ENCODE measurements around the gene CHGA.

Gene CHGA

DNA sequence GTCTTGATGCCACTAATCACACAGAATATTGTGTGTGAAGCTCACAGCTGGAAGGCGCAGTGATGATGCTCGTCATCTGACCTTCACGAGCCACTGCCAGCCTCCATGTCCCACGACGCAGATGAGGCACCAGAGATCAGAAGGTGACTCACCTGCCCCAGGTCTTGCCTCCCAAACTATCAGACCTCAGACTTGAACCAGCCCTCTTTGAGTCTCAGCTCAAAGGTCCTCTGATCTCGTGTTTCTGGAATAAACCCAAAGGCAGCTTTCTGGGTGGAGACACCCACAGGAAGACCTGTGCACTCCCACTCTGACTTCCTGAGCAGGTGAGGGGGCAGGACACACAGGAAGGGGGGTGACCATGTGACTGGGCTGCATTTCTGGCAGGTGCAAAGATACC lies 19.6 kb upstream of the CHGA start:
- no peak for DNase-seq

GRCh38 chr14:92905667-92906066 lies 17.3 kb upstream of the CHGA start:
- DNase-seq, result no peak

DNA sequence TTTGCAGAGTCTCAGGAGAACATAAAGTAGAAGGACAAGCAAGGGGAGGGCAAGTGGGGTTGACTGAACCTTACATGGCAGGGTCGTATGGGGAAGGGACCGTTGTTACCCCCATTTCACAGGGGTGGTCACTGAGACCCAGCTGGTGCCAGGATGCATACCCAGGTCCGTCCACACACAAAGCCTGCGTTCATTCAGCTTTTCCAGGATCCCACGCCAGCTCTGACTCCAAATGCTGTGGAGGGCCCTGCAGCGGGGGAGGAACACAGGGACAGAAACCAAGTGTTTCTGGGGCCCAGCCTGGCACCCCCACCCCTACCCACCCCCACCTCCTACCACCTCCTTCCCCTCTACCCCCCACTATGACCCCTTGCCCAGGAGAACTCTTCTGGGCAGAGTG lies 16.5 kb upstream of the CHGA start:
- DNase-seq, result no peak

GRCh38 chr14:92906823-92907222 lies 16.1 kb upstream of the CHGA start:
- DNase-seq, result no peak

- DNase-seq, result no peak
Observed at GRCh38 chr14:92907316-92907911, 15.5 kb upstream of the CHGA start.

DNA sequence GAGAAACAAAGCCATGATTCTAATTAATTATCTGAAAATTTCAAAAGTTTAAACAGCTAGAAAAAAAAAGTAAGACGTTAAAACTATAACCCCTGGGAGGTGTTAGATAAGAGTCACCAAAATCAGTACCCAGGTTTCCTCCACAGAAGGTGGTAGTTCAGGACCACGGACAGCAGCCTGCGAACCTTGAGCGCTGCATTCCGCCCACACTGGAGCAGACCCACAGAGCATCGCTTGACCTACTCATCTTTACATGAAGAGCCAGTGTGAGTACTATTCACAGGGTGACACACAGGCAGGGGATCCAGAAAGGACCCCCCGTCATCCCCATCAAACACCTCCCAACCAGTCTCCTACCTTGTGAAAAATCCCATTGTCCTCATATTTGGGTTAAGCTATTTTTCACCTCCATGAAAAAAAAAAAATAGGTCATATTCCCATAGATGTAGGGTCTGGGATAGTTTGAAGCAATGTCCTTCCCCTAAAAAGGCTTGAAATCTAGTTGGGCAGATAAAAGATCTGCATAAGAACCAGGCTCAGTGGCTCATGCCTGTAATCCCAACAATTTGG lies 8.8 kb upstream of the CHGA start:
- DNase-seq, result peak; percentile 36

DNA sequence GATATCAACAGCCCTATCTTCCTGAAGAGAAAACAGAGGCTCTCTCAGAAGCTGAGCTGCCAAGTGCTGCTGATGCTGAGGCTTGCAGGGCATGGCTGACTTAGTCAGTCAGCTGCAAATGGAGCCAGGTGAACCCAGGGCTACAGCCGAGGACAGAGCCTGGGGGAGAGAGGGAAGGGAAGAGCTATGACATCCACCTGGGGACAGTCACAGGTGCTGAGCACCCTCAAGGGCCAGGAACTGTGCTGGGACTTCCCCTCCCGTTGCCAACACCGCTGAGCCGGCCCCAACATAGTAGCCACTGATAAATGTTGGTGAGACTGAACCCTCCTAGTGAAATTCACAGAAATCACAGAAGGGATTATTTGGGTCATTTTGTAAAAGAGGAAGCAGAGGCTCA lies 6.7 kb upstream of the CHGA start:
- DNase-seq, result no peak

DNA sequence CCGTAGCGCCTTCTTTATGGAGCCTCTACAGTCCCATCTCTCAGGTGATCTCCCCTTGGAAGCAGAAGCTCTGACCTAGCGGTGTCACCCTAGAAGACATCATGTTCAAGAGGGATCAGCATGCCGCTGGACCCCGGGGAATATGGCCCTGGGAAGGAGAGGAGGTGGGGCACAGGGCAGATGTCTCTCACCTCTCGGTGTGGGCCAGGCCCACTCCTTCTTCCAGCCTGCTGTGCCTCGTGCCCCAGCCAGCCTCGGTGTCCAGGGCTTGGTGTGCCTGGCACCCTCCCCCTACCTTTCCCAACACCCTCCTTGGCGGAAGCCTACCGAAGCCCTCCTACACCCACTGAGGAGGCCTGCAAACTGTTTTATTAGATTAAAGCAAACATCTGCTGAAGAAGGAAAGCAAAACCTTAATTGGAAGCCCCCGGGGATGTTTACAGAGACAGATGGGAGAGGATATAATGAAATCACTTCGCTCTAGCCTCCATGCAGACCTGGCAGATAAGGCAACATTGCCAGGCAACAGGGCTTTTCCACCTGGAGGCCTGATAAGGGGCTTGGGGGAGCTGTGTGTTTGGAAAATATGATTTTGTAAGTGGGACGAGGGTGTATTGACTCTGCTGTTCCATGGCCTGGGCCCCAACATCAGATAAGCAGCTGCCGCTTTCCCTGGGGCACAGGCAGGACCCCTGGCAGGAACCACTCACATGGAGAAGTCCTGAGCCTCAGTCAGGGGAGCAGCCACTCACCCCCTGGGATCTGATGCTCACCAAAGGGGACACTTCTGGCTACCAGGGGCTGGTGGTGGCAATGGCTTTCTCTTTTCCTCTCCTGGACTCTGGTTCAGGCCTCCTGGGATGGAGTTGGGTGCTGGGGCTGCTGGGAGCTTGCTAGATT lies 5.7 kb upstream of the CHGA start:
- DNase-seq, result no peak

DNA sequence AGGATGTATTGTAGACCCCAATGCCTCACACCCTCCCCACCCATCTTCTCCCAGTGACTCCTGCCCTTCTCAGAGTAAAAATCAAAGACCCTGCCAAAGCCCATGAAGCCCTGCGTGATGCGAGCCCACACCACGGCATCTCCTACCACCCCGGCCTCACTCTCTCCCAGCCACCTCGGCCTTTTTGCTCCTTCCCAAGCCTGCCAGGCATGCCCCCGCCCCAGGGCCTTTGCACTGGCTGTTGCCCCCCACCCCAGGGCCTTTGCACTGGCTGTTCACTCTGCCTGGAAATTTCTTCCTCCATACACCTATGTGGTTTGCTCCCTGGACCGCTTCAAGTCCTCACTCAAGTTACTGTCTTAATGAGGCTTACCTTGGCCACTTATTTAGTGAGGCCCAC lies 5.0 kb upstream of the CHGA start:
- DNase-seq, result no peak

GRCh38 chr14:92920001-92920400 lies 2.9 kb upstream of the CHGA start:
- DNase-seq, result no peak

- DNase-seq, result no peak
Observed at GRCh38 chr14:92922155-92922735, 705 bp upstream of the CHGA start.

DNA sequence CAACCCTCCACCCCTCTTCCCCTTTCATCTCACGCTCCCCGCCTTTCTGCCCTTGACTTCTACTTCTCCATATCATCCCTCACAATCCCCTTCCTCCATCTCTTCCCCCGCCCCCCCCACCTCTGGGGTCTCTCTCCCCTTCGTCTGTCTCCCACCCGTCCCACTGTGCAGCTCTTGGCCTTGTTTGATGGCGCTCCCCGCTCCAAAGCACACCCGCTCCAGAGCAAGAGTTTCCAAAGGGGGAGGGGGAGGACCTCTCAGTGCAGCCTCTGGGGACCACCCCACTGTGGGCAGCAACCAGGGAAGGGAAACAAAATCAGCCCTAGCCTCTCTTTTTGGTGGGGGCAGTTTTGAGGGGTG lies 774 bp downstream of the CHGA start:
- no peak for DNase-seq

GRCh38 chr14:92924247-92924646 lies 1.3 kb downstream of the CHGA start:
- no peak for DNase-seq

- no peak for DNase-seq
Observed at GRCh38 chr14:92925446-92925845, 2.5 kb downstream of the CHGA start.

- DNase-seq, result no peak
Observed at GRCh38 chr14:92926180-92926845, 3.4 kb downstream of the CHGA start.

- DNase-seq, result no peak
Observed at GRCh38 chr14:92926931-92927330, 4.0 kb downstream of the CHGA start.

DNA sequence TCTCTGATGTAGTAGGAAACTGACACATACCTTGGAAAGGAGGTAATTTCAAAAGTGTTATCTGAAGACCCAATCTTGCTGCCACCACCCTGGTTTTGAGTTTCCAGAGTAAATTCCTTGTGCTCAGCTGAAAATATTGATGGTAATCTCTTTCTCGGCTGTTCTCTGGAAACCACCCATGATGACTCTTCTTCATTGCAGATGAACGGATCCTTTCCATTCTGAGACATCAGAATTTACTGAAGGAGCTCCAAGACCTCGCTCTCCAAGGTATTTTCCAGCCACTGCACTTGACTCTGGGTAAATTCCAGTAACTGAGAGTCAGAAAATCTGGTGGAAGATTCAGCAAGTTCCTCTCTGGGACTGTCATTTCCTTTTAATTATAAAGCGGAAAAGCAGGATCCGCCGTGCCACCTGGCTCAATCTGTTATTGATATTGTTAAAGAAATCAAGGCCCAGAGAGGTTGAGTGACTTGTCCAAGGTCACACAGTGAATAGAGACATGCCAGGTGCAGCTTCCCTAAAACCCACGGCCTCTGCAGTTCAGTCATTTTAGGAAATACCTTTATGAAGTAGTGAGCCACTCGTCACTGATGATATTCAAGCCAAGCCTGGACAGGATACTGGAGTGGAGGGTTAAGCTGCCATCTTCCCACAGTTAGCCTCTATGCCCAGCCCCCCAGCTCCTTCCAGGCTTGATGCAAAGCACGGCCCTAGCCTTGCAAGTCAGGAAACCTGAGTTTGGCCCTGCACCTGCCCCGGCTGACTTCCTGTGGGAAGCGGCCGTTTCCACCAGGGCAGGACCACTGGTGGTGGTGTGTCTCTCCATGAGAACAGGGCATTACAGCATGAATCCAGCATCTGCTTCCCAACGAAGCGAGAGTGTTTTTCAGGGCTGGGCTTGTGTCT lies 4.7 kb downstream of the CHGA start:
- DNase-seq, result no peak

DNA sequence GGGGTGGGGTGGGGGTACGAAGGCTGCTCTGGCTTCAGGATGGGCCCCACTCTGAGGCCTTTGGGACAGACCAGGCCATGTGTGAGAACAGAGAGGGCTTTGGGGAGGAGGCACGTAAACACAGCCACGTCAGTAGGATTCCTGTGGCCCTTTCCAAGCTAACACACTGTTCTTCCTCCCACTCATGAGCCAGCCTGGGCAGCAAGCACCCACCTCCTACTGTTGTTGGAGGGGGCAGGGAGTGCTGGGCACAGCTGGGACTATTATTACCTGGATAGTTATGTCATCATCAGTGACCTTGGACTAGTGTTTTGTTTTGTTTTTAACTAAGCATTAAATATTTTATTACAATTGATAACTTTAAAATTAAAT lies 5.3 kb downstream of the CHGA start:
- DNase-seq, result no peak

DNA sequence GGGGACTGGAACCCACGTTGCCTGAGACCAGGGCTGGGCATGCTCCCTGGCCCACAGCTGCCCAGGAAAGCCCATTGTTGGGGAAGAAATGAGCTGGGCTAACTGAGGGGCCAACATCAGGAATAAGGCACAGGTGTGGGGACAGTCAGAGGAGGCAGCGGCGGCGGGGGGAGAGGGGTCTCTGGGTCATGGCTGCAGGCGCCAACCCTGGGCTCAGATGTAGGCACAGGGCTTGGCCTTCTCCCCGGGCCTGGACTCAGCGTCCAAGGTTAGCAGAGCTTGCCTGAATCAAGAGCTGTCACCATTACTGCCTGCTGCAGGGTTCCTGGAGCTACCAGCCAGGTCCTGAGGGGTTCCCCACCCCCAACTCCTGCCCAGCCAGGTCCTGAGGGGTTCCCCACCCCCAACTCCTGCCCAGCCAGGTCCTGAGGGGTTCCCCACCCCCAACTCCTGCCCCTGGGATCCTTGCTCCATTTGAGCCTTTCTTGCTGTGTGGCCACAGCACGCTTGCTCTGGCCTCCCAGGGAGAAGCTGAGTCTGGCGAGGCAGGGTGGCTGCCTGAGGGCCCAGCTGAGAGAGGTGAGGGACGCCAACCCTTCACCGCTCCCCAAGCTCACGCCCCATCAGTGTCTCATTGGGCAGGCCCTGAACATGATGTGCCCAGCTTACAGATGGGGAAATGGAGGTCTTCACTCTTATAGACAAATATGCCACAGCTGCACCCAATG lies 6.2 kb downstream of the CHGA start:
- DNase-seq, result no peak

GRCh38 chr14:92929689-92930608 lies 7.0 kb downstream of the CHGA start:
- no peak for DNase-seq

Data from right kidney (tissue), 1 donor.